GM18907 (cell line): ENCODE data around the gene THTPA.
"Not testable (repeated sequence)": the region's sequence is repeated elsewhere in the genome, so short reads cannot be mapped to it uniquely, and the experiment has no call there.

Experiments
- ATAC-seq: cut with Tn5 transposase; IDR thresholded peaks from one replicate; pipeline ENCODE4 v1.9.1; 2021; ENCODE audit warnings: mild to moderate bottlenecking, moderate library complexity; ENCODE audit not compliant: unreplicated experiment

Gene THTPA

GRCh38 chr14:23532658-23533057 lies 23.4 kb upstream of the THTPA start:
- ATAC-seq, result no peak

DNA sequence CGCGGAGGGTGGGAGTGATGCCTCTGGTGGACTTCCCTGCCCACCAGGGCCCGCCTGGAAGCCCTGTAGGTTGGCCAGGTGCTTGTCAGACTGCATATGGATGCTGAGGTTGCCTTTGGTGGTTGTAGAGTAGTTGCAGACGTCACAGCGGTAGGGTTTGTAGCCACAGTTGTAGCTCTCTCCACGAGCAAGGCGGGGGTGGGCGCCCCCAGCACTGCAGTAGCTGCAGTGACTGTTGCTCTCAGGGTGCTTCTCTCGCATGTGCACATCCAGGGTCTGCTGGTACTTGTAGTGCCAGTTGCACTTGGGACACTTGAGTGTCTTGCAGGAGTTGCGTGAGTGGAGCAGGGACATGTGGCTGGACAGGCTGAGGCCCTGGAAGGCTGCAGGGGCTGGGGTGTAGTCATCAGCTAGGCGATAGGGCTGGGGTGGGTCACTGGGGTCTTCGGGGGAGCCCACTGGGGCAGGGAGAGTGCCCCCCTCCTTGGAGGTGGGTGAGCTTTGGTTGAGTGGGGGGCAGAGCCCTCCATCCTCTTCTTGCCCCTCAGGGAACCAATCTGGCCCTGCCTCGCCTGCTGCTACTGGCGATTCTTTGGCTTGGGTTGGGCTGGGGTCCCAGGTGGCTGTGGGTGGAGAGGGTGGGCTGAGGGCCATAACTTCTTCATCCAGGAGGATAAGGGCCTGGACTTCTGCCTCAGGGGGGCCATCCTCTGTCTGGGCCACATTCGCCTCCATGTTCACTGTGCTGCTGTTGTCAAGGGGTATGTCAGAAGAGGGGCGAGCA lies 22.2 kb upstream of the THTPA start:
- ATAC-seq, result no peak

GRCh38 chr14:23535943-23536342 lies 20.1 kb upstream of the THTPA start:
- no peak for ATAC-seq

DNA sequence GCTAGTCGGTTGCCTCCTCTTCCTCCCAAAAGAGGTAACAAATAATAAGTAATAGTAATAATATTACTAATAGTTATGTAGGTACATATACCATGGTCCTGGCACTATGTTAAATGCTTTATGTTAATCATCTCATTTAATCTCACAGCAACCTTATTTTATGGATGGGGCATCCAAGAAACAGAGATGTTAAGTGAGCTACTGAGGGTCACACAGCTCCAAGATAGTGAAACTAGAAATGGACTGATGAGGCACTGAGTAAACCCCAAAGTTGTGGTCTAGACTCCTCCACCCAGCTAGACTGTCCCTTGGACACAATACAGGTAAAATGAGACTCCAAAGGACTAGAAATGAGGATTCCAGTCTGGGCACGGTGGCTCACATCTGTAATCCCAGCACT lies 19.6 kb upstream of the THTPA start:
- ATAC-seq, result no peak

DNA sequence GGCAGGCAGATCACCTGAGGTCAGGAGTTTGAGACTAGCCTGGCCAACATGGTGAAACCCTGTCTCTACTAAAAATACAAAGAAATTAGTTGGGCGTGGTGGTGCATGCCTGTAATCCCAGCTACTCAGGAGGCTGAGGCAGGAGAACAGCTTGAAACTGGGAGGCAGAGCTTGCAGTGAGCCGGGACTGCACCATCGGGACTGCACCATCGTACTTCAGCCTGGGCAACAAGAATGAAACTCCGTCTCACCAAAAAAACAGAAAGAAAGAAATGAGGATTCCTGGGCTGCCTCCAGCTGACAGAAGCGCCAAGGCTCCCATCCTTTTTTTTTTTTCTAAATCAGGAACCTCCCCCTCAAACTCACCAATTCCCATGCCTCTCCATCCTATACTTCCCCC lies 19.2 kb upstream of the THTPA start:
- ATAC-seq, result not testable (repeated sequence)

GRCh38 chr14:23537351-23538049 lies 18.6 kb upstream of the THTPA start:
- ATAC-seq, result no peak

- no peak for ATAC-seq
Measured at GRCh38 chr14:23538050-23538718, 17.9 kb upstream of the THTPA start.

GRCh38 chr14:23538785-23539184 lies 17.3 kb upstream of the THTPA start:
- ATAC-seq, result no peak

DNA sequence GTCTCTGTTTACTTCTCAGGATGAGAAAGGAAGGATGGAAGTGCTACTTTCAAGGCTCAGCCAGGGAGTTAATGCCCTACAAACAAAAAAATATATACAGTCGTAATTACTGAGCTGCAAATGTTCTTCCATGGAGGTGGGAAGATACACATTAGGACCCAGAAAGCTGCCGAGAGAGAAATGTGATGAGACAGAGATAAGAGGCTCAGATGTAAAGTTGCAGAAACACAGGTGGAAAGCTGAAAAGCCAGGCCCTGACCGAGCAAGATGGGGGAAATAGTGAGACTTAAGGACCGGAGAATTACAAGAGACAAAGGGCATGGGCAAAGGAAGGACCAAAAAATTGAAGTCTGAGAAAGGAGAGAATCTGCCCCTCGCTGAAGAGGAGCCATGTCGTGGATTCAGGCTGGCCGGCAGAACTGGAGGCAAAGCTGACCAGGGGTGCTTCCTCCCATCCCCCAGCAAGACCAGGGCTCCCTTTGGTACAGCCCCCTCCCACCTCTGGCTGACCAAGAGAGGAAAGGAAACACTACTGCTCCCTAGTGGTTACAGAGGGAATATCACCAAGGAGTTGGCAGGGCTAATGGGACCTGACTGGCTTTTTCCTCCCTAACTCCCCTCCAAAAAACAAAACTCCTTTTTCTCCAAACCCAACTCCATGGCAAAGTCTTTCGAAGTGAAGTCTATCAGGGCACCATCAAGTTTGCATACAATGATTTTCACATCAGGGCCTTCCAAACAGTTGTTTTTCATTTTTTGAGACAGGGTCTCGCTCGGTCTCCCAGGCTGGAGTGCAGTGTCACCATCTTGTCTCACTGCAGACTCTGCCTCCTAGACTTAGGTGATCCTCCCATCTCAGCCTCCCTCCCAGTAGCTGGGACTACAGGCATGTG lies 16.6 kb upstream of the THTPA start:
- ATAC-seq, result no peak

DNA sequence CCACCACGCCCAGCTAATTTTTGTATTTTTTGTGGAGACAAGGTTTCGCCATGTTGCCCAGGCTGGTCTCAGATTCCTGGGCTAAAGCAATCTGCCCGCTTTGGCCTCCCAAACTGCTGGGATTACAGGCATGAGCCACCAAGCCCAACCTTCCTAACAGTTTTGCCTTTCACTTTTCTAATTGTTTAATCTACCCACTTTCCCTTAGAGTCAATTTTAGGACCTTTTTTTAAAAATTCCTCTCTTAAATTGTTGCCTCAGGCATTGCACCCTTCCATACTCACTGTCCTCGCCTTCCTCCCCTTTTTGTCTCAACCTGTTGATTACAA lies 16.0 kb upstream of the THTPA start:
- ATAC-seq, result no peak

DNA sequence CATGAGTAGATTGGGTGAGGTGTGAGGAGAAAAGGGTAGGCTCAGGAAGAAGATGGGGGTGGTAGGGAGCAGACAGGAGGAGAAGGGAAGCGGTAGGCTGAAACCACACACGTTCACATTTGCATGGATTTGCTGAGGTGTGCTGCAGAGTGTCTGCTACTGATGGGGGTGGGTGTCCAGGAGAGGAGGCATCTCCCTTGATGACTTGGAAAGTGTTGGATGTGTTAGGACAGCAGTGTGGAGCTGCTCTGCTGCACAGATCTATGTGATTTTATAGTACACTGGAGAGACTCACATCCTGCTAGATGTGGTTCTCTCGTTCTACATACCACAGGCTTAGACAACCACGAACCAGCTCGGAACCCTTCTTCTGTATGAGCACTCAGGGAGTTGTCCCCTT lies 13.8 kb upstream of the THTPA start:
- ATAC-seq, result no peak

- no peak for ATAC-seq
Measured at GRCh38 chr14:23543403-23543802, 12.7 kb upstream of the THTPA start.

DNA sequence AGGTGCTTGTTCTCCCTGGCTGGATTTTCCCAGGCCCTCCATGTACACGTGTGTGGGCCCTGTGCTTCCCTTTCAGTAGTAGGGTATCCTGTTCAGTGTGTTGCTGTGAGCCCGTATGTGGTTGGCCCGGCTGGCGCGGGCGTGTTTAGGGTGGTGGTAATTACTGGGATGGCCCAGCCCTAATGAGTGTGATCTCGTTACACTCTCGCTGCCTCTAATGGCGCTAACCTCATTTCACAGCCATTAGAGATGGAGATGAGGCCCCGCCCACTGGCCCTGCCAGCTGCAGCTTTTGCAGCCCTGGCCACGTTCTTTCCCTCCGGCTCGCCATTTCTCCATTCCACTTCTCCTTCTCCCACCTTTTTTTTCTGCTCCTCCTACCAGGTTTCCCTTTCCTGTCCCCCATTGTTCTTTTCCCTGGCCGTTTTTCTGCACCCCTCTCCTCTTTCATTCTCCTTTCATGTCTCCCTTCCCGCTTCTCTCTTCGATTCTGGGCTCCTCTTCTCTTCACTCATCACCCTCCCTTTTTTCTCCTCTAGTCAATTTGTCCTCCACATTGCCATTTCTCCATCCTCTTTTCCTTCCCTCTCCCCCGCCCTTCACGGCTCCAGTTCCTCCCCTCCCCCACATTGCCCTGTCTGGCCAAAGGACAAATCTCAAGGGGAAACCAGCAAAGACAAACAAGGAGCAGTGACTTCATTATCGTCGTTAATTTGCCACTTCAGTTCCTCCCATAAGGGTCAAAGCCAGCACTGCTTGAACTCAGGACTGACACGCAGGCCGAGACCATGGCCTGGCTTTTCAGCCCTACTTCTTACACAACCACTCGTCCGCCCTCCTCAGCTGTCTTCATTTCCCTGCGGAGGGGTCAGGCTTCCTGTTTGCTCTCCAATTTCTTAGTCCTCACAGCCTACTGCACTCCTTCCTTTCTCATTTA lies 11.3 kb upstream of the THTPA start:
- ATAC-seq, result no peak

GRCh38 chr14:23545740-23546365 lies 10.2 kb upstream of the THTPA start:
- no peak for ATAC-seq

- no peak for ATAC-seq
Measured at GRCh38 chr14:23546450-23547035, 9.5 kb upstream of the THTPA start.

GRCh38 chr14:23547924-23548323 lies 8.1 kb upstream of the THTPA start:
- no peak for ATAC-seq

DNA sequence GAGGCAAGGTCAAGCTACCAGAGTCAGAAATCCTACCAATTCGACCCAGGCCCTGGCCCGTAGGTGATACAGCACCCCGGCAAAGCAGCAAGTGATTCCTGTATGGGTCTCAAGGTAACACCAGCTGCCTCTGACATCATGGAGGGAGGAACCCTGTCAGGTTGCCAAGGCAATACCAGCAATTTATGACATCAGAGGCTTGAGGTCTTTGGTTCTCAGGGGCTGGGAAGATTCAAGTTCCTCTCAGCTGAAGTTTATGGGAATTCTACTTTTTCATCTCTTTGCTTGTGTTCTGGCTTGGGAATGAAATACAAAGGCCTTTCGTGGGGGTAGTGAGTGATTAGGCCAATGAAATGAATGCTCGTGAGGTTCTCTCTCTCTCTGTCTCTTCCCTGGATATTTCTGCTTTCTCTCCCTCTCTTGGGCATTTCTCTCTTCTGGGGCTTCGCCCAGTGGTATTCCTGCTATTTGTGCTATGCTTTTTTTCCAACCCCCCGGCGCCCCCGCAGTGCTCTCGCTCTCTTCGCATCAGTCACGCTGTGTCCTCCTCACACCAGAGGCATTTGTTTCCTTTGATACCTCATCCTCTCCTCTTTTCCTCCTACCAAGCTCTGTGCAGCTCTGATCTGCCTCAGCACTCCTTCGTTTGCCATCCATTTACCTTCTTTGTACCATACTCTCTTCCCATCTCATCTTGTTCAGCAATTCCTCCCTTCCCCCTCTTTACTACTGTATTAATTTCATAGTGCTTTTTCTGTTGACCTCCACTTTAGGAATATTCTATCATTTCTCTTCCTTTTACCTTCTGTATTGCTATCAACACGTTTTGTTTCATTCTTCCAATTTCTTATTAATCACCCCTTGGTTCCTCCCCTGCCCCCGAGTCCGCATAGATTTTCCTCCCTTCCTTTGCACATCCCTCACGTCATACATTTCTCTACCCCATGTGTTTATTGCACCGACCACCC lies 7.4 kb upstream of the THTPA start:
- no peak for ATAC-seq
